ENCODE results near the gene PTPRG.
"Not testable (repeated sequence)": the region's sequence is repeated elsewhere in the genome, so short reads cannot be mapped to it uniquely, and the experiment has no call there.

Gene PTPRG

DNA sequence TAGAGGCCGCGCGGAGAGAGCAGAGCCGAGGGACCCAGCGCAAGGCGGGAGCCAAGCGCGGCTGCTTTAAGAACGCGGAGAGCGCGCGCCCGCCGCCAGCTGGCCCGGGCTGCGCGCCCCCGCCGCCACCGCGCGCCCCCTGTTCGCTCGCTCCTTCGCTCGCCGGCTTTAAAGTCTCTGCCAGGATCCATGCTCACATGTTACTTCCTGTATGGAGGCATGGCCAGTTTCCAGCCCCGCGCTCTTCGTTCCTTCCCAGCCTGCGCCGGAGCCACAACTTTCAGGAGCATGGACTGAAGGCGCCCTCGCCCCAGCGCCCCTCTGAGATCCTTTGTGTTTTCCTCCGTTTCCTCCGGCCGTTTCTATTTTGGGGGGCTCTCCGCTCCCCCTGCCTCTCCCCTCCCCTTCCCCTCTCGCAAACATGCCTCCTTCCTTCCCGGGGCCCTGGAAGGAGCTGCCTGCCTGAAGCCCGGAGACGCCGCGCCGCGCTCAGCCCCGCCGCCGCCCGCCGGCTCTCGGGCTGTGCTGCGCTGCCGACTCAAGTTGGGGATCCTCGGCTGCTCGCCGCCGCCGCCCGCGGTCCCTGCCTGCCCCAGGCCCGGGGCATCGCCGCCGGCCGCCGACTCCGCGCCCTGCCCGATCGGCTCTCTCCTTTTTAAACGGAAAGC is at the start of gene PTPRG:
Gene PTPRG, plus strand, starts transcription at position 198 of the 668 bp plus-strand sequence. CDS start 717 bp downstream, outside the sequence.
- DNase-seq (ENCODE audit: low read depth) = peak; percentile 95

DNA sequence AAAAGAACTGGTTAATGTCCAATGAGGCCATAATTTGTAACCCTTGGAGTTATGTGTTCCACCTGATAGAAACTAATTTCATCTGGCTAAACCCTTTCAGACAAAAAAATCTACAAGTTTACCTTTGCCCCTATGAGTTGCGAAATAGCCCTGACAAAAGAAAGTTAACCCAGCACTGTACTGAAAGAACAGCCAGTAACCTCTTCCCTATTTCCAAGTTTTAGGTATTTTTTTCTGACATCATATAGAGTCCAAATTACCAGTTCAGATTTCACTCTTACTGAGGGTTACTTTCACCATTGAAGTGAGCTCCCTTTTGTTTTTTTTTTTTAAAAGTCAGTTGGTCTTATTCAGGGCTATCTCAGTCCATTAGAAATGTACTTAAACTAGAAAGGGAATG is 42.8 kb upstream of the PTPRG start:
- DNase-seq (ENCODE audit: low read depth) = no peak

DNA sequence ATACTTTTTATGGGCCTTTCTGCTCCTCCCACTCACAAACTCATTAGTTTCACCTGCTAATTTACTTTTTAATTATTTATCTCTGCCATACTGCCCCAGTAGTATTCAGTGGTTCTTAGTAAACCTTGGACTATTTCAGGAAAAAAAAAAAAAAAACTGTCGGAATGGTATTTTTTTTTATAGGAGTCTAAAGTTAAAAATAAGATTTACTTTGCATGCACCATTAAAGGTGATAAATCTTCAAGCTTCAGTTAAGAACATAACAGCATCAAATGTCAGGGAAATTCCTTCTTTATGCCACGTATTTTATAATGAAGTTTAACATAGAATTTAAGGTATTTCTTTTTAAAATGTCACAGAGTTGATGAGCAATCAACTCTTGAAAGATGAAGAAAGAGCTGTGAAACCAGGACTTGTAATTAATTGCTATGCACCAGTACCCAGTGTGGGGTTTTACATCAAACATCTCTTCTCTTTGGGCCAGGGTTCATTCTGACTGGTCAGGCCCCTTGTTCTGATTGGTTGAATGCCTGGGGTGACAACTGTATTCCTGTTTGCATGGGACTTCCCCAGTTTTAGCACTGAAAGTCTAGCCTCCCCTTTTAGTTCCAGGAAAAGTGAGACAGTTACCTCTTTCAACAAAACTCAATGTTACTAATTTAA is 40.3 kb upstream of the PTPRG start:
- no peak for DNase-seq (ENCODE audit: low read depth)

DNA sequence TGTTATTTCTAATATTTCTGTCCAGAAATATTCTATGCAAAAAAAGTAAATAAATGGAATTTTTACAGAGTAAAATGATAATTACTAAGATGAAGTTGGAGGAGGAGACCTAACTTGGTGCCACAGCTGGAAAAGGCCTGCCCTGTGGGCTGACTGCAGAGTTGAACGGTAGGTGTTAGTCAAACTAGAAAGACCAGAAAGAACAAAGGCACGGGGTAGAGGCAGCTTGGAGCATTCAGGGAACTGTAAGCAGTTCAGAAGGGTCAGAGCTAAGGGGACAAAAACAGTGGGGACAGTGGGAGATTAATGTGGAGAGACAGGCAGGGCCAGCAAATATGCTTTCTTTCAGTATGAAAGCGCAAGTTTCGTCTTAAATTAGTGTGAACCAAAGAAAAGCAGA is 39.3 kb upstream of the PTPRG start:
- DNase-seq (ENCODE audit: low read depth) = no peak

DNA sequence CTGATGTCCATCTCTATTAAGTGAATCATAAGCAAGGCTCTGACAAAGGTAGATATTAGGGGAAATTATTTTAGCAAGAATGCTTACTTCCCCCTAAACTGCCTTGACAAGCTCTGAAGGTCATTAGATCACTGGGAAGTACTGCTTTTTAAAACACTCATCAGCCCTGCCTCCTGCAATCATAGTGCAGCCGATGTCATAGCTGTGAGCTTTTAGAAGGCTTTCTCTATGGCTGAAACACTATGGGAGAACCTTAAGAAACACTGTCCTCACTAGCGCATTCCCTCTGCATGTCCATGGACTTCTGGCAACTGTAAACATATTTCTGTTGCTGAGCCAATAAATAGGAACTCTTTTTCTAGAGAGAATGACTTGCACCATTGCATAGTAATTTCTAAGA is 38.7 kb upstream of the PTPRG start:
- no peak for DNase-seq (ENCODE audit: low read depth)

DNA sequence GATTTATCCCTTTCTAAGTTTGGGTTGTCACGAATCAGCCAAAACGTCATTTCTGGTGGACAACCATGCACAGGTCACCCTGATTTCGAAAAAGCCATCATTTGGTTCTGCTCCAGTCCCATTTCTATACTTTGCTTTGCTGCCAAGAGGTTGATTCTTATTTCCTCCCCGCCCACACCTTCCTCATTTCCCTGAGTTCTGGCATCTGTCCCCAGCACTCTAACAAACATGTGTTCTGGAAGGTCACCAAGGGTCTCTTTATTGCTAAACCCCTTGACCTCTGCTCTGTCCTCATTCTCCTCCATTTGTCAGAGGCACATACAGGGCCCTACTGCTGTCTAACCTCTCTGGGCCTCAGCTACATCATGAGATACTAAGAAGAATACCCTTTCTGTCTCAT is 36.4 kb upstream of the PTPRG start:
- DNase-seq (ENCODE audit: low read depth) = no peak

DNA sequence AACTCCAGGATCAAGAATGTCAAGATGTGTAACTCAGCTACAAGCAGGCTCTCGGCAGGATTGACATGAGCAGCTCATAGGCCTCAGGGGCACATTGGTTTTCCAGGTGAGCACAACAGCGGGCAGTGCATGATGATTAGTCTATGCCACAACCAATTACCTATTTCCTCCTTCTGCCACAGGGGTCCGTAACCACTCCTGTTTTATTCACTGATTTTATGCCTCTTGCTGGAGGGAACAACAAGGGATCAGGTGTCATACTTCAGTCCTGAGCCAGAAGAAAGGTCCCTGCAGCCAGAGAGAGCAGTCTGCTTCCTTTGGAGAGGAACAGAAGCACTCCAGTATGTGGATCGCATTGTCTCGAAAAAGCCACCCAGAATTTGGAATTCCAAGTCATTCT is 35.1 kb upstream of the PTPRG start:
- DNase-seq (ENCODE audit: low read depth) = no peak

DNA sequence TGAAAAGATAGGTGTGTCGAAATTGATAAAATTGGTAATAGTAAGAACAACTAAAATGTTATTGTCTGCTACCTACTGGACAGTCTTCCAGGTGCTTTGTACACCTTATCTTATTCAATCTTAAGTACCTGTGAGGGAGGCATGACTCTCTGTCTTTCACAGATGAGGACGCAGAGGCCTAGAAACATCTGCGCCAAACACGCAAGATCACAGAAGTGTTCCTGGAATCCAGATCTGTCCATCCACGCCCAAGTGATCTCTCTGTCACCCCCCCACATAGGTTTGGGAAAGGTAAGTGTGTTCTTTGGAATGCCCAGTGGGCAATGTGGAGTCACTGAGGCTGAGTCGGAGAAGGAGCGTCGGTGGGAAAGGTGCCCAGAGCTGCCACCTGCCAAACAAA is 34.4 kb upstream of the PTPRG start:
- DNase-seq (ENCODE audit: low read depth) = no peak

DNA sequence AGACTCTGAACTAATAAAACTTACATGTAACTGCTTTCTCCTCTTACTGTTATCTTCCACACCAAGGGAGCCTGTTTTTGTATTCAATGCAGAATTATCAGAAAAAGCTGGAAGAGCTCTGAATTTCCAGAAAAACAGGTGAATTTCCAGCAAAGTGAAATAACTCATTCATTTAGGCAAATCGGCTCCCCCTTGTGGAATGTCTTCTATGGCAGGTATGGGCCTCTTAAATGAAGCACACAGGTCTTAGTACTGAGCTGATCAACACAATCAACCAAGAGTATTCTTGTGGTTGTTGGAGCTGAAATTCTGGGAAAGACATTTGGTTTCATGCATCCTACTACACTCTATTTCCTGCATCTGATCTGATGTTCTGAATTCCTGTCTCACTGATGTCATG is 31.0 kb upstream of the PTPRG start:
- DNase-seq (ENCODE audit: low read depth) = peak; percentile 51

DNA sequence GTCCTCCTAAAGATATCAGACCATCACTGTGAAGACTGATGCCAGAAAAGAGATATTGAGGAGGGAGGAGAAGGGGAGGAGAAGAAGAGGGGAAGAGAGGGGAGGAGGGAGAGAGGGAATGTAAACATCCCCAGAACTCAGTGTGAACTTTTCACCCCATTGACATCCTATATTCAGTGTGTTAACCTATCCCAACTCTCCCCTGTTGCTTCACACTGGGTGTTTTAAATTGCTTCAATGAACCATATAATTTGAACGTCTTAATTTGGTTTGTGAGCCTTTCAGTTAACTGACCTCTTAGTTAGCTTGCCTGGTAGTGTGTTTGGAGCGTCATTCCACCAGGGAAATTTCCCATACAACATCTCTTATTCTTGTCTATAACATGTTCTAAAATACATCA is 29.8 kb upstream of the PTPRG start:
- no peak for DNase-seq (ENCODE audit: low read depth)

DNA sequence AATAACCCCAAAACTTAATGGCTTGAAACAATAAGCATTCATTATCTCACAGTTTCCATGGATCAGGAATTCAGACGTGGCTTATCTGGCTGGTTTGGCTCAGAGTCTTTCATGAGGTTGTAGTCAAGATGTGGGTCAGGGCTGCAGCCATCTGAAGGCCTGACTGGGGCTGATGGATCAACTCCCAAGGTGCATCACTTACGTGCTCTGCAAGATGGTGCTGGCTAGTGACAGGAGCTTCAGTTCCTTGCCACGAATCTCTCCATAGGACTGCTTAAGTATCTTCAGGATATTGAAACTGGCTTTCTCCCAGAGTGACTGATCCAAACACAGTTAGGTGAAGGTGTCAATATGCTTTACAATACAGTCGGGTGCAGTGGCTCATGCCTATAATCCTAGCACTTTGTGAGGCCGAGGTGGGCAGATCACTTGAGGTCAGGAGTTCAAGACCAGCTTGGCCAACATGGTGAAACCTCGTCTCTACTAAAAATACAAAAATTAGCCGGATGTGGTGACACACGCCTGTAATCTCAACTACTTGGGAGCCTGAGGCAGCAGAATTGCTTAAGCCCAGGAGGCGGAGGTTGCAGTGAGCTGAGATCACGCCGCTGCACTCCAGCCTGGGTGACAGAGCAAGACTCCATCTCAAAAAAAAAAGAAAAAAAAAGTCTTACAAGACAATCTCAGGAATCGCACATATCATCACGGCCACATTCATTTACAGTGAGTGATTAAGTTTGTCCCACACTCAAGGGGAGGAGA is 28.5 kb upstream of the PTPRG start:
- no peak for DNase-seq (ENCODE audit: low read depth)

DNA sequence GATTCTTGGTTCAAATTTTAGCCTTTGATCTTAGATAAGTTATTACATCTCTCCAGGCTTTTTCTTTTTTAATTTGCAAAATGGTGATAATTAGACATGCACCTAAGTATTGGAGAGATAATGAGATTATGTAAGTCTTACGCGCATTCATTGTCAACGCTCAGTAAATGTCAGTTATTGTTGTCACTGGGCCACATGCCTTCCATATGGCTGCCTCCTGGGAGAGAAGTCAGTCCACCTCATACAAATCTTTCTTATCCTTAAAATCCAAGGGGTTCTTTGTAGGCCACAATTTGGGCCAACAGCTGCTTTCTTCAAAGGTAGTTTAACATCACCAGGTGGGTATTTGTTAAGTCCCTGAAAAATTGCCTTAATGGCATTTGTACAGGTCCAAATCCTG is 25.5 kb upstream of the PTPRG start:
- DNase-seq (ENCODE audit: low read depth) = no peak

DNA sequence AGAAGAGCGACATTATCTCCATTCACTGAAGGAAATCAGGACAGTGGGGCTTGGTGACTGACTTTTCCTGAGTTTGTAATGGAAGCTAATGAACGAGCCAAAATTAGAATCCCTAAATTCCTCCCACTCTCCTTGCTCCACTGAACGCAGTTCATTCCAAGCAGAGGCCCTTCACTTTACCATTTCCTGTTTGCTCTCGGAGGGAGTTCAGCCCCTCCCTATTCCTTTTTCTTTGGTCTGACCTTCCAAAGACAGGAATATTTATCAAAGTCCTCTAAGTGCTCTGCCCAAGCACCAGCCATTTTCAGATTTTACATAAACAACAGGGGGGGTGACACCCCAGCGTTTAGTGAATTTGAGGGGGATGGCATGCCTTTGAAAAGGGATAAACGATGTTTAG is 24.0 kb upstream of the PTPRG start:
- no peak for DNase-seq (ENCODE audit: low read depth)

DNA sequence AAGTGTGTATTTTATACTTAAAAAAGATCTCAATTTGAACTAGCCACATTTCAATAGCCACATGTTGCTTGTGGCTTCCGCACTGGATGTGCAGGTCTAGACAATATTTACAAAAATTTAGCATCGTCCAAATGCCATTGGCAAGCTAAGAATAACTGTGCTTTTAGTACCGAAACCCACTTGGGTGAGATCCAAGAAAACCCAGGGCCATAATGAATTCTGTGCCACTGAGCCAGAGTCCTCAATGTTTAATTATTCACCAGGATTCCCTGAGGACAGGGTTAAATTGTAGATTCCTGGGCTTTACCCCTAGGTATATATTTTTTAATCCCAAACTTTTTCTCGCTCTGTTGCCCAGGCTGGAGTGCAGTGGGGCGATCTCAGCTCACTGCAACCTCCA is 22.9 kb upstream of the PTPRG start:
- no peak for DNase-seq (ENCODE audit: low read depth)

DNA sequence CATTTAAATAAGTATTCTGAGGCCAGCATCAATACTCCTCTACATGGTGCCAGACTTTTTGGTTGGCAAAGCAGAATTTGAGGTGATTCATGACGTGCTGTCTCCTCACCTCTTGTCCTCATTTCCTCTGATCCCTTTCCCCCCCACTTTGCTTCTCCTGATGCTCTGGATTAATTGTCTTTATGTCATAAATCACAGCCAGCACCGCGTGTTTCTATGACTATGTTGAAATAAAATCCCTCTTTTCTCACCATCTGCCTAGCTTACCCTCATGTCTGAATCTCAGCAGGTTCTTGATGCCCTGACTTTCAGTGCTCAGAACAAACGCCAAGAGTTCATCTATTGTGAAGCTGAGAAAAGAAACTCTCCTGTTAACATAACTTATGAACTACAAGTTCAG is 19.7 kb upstream of the PTPRG start:
- DNase-seq (ENCODE audit: low read depth) = no peak

DNA sequence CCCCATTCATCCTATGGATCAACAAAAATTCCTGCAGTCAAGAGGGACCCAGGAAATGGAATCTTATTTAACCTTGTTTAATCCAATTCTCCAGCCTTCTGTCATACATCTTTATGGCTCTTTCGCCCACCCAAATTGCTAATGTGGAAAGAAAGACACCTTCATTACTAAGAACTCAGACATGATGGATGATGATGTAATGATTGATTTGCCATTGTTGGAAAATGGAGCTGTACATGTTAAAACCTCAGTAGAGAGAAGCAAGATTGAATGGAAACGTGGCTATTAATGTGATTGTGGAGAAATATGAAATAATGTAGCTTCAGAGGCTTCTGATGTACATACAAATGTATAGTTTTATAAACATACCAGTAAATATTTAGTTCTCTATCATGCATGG is 15.7 kb upstream of the PTPRG start:
- DNase-seq (ENCODE audit: low read depth) = no peak

DNA sequence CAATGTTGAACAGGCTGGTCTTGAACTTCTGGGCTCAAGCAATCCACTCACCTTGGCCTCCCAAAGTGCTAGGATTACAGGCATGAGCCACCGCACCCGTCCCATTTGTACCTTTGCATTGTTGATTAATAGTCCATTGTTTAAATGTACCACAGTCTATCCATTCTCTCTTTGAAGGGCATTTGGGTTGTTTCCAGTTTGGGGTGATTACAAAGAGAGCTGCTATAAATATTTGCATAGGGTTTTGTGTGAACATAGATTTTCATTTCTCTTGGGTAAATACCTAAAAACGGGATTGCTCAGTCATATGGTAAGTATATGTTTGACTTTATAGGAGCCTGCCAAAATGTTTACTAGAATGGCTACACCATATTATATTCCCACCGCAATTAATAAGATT is 13.7 kb upstream of the PTPRG start:
- no peak for DNase-seq (ENCODE audit: low read depth)

DNA sequence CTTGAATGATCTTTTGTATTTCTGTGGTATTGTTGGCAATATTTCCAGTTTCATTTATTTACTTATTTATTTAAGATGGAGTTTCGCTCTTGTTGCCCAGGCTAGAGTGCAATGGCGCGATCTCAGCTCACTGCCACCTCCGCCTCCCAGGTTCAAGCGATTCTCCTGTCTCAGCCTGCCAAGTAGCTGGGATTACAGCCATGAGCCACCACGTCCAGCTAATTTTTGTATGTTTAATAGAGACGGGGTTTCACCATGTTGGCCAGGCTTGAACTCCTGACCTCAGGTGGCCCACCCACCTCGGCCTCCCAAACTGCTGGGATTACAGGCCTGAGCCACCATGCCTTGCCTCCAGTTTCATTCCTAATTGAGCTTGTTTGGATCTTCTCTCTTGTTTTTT is 8.7 kb upstream of the PTPRG start:
- DNase-seq (ENCODE audit: low read depth) = not testable (repeated sequence)

DNA sequence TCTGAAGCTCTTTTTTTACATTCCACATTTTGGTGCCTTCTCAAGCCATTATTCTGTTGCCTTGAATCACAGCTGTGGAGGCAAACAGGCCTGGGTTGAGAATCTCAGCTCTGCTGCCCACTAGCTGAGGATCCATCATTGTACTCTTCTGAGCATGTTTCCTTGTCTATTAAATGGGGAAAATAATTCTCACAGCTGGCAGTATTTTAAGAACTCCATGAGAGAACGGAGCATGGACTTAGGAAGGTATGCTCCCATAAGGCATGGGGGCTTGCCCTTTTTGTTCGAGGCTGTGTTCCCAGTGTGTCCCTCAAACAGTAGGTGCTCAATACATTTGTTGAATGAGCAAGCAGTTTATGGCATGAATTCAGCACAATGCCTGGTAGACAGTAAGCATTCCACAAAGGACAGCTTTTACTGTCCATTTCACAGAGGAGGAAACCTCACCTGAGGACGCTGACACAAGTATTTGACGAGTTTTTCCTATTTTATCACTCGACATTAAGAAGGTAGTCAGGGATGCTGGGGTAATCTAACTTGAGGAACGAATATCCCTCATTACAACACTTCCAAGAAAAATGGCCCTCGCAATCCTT is 2.1 kb upstream of the PTPRG start:
- DNase-seq (ENCODE audit: low read depth) = no peak

DNA sequence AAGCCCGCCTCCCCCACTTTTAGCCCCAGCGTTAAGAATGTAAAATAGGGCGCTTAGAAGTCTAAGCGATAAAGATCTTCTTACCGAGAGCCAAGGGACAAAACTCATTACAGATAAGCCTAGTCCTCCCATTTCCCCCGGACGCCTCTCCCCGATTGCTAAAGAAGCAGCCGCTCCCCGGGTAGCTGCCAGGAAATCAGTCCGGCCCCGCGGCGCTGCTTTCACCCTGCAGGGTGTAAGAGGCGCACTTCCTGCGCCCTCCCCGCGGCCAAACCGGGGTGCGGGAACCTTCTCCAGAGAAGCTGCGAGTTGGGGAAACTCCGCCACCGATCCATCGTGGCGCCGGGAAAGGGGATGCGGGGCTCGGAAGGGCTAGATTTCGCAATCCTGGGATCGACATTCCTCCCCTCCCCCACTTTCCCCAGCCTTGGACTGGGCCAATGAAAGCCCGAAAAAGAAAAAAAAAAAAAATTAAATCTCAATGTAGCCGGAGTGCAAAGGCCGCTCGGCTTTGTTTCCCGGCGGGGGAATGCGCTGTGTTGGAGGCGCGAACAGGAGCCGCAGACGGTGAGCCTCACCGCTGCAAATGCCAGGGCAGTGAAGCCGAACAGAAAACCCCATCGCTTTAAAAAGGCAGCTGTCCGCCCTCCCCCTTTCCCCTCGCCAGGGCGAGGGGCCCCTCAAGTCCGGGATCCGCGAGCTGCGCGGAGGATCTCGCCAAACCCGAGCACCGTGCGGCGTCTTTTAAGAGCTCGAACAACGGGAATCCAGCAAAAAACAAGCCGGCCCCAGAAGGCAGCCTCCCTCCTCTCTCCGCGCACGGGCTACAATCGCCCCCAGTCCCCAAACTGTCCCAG is 626 bp upstream of the PTPRG start:
- DNase-seq (ENCODE audit: low read depth) = peak; percentile 91

DNA sequence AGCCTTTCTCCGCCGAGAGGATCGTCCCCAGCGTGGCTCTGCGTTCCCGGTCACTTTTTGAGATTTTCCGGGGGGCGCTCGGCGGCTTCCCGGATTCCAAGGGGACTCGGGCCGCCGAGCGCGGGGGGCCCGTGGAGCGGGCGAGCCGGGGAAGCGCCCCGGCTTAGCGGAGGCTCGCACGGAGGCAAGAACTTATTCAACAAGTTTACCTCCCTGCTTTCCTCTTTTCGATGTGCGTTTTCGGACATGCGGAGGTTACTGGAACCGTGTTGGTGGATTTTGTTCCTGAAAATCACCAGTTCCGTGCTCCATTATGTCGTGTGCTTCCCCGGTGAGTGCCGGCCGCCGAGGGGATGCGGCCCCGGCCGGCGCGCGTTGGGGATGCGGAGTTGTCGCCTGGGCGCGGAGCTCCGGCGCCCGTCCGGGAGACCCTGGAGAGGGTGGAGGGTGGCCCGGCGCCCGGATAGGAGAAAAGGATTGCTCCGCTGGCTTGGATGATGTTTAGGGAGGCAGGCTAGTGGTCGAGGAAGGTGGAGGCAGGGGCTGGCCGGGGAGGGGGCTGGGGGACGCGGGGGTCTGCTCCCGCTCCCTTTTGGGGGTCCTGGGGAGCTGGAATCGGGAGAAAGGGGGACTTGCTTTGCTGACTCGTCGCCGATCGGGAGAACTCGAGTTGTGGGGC is 810 bp downstream of the PTPRG start:
- DNase-seq (ENCODE audit: low read depth) = peak; percentile 50

Data from iris pigment epithelial cell (primary cell).